ENCODE results near the gene FAM53A. TPM values are rescaled to one million over a fixed set of nuclear protein-coding genes. Genes with fewer than 3 reads are reported as not detected.

The FAM53A gene
- total RNA-seq, 1 donor from 2014 or later = 5.2 TPM

DNA sequence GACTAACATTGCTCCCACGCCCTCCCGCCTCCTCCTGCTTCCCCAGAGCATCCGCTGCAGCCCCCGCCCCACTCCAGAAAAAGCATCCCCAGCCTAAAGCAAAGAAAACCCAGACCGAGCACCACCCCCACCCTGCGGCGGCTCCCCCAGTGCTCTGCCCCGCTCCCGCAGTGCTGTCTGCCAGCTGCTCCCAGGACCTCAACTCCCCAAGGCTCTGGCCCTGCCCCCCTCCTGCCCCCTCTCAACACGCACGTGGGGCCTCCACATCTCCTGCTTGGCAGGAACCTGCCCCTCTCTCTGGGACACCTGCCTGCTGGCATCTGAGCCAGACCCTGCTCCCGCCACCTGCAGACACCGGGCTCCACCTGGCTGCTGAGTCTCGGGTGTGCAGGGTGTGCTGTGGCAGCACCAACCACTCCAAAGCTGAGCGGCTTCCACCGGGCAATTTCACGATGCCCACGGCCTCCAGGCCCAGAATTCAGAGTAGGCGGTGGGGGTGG lies 79.4 kb downstream of the FAM53A start:
- no peaks in the 10 kb centered on the region for H3K36me3 ChIP-seq (ENCODE audit: control insufficient read depth, insufficient read depth, low read length)
- no peak overlapping the region for H3K4me3 ChIP-seq (ENCODE audit: low read depth, low read length)
- DNase-seq (ENCODE audit: low read depth) = no peak

DNA sequence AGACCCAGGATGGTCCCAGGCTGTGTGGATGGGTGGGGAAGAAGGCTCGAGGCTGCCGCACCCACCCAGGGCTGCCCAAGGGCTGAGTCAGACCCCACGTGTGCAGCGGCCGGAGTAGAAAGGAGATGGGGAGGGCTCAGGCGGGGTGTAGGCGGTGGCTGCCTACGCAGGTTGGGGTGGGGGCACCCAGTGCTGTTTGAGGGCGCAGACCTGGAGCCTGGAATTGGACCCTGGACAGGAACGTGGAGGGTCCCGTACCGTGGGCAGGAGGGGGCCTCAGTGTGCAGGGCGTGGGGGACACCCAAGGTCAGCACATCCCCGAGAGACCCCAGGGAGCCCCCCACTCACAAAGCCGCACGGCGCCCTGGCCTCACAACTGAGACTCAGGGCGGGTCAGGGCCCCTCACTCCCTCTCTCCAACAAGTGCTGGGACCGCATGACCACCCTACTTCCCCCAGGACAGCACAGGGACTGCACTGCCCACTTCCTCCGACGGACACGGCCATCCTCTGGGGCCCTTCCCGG lies 79.9 kb downstream of the FAM53A start:
- DNase-seq (ENCODE audit: low read depth) = no peak
- H3K4me3 ChIP-seq (ENCODE audit: low read depth, low read length) = no peak overlapping the region
- no peaks in the 10 kb centered on the region for H3K36me3 ChIP-seq (ENCODE audit: control insufficient read depth, insufficient read depth, low read length)
- H3K27me3 ChIP-seq (ENCODE audit: control insufficient read depth, insufficient read depth, low read length) = peaks cover 41% of the 10 kb centered on the region
- TF ChIP-seq, protein P1, sequence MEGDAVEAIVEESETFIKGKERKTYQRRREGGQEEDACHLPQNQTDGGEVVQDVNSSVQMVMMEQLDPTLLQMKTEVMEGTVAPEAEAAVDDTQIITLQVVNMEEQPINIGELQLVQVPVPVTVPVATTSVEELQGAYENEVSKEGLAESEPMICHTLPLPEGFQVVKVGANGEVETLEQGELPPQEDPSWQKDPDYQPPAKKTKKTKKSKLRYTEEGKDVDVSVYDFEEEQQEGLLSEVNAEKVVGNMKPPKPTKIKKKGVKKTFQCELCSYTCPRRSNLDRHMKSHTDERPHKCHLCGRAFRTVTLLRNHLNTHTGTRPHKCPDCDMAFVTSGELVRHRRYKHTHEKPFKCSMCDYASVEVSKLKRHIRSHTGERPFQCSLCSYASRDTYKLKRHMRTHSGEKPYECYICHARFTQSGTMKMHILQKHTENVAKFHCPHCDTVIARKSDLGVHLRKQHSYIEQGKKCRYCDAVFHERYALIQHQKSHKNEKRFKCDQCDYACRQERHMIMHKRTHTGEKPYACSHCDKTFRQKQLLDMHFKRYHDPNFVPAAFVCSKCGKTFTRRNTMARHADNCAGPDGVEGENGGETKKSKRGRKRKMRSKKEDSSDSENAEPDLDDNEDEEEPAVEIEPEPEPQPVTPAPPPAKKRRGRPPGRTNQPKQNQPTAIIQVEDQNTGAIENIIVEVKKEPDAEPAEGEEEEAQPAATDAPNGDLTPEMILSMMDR (IDR thresholded peaks at IDR 0.05; ENCODE audit: insufficient read depth, low read length, poor library complexity, severe bottlenecking) = no peak

More for the DNA sequence above, 79.4 kb downstream of the FAM53A start:
- H3K27me3 ChIP-seq (ENCODE audit: control insufficient read depth, insufficient read depth, low read length) = peaks cover 41% of the 10 kb centered on the region
- TF ChIP-seq, protein P1 (IDR thresholded peaks at IDR 0.05; ENCODE audit: insufficient read depth, low read length, poor library complexity, severe bottlenecking) = peak; percentile 29

DNA sequence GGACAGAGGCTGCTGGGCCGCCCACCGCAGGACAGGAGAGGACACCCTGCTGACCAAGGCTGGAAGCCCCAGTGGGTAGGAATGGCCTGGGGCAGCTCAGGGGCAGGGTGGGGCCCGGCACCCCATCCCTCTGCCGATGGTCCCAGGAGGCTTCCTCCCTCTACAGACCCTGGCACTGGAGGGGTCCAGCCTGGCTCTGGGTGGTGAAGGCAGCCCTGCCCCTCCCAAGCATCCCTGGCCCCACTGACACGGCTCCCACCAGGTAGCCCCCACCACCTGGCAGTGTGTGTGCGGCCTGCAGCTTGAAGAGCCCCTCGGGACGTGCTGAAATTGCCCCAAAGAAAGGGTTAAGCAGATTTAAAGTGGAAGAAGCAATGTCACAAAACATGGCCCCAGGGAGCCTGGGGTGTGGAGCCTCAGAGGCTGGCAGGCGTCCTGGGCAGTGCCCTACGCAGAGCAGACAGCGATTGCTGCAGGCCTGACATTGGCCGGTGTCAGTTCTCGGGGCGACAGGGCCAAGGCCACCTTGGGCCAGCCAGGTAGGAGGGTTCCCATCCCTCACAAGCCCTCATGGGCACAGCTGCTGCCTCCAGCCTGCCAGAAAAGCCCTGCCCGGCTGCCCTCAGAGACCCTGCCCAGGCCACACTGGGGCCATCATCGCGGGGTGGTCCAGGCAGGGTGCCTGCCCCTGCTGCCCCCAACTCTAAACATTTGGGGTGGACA lies 80.5 kb downstream of the FAM53A start:
- H3K36me3 ChIP-seq (ENCODE audit: control insufficient read depth, insufficient read depth, low read length) = no peaks in the 10 kb centered on the region
- TF ChIP-seq, protein P1 (IDR thresholded peaks at IDR 0.05; ENCODE audit: insufficient read depth, low read length, poor library complexity, severe bottlenecking) = no peak
- peaks cover 34% of the 10 kb centered on the region for H3K27me3 ChIP-seq (ENCODE audit: control insufficient read depth, insufficient read depth, low read length)
- DNase-seq (ENCODE audit: low read depth) = no peak
- H3K4me3 ChIP-seq (ENCODE audit: low read depth, low read length) = no peak overlapping the region

DNA sequence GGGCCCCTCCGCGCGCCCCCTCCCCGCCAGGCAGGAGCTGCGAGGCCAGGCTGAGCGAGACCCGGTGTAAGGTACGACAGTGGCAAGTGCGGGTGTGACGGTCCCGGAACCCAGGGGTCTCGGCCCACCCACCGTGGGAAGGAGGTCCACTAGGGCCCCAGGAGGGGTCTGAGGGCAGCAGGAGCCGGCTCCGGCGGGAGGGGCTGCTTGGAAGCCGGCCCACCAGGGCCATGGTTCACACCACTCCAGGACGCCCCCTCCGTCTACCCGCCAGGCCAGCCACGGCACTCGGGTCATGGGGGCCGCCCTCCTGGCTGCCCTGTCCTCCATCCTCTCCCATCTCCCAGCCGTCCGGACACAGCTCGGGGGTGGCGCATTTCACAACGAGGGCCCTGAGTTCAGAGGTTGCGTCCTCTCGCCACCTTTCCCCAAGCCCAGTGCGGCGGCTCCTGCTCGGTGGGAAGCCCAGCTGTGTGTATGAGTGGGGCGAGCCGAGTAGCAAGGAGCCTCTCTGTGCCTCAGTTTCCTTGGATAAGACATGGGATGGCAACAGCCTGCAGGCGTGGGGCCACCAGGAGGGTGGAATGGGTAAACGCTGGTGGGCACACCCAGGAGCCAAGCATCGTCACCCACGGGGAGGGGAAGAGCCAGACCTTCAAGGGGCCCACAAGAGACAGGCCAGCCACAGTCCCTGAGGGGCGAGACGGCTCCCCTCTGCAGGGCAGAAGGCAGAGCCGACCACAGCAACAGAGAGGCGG lies 81.3 kb downstream of the FAM53A start:
- Histone ChIP-seq H3K27me3 (ENCODE audit: control insufficient read depth, insufficient read depth, low read length) (peaks cover 27% of the 10 kb centered on the region), H3K36me3 (ENCODE audit: control insufficient read depth, insufficient read depth, low read length) (no peaks in the 10 kb centered on the region)
- TF ChIP-seq, protein P1 (IDR thresholded peaks at IDR 0.05; ENCODE audit: insufficient read depth, low read length, poor library complexity, severe bottlenecking) = no peak

DNA sequence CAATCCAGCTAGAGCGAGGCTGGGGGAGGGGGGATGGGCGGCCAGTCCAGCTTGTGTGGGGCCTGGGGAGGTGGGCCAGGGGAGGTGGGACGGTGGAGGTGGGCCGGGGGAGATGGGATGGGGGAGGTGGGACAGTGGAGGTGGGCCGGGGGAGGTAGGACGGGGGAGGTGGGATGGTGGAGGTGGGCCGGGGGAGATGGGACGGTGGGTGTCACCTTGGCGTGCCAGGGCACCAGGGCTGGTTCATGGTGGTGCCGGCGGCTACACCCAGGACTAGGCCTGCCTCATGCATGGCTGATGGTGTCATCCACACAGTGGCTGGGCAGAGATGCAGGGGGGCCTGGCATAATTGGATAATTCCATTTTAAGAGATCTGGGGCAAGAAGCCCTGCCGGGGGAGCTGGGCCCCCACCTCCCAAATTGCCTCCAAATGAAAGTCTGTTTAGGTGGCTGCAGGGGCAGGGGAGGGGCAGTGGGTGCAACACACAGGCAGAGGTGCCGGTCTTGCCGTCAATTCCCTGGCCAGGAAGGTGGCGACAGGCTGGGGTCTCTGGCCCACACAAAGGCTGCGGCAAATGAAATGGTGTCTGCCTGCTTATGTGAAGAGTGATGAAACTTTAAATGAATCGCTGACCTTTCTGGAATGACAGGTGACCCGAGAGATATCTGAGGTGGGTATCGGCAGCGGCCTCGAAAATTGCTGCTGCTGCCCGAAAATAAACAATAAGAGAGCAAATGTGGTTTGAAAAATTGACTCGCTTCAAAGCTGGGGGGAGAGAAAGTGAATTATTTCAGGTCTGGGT lies 82.1 kb downstream of the FAM53A start:
- Histone ChIP-seq H3K4me3 (ENCODE audit: low read depth, low read length) (no peak overlapping the region), H3K27me3 (ENCODE audit: control insufficient read depth, insufficient read depth, low read length) (peaks cover 27% of the 10 kb centered on the region), H3K36me3 (ENCODE audit: control insufficient read depth, insufficient read depth, low read length) (no peaks in the 10 kb centered on the region)
- TF ChIP-seq, protein P1 (IDR thresholded peaks at IDR 0.05; ENCODE audit: insufficient read depth, low read length, poor library complexity, severe bottlenecking) = no peak
- DNase-seq (ENCODE audit: low read depth) = no peak

More for the DNA sequence above, 81.3 kb downstream of the FAM53A start:
- H3K4me3 ChIP-seq (ENCODE audit: low read depth, low read length) = no peak overlapping the region
- DNase-seq (ENCODE audit: low read depth) = no peak

Measured in kidney epithelial cell (primary cell).